Activated CD8-positive, alpha-beta memory T cell treated with anti-CD3 and anti-CD28 coated beads, Interleukin-2, amount 50 U/mL, for 24 hours (primary cell): ENCODE data around the gene KCNF1.

Experiments
- DNase-seq: peaks from one replicate; pipeline ENCODE4 v3.0.0-alpha.2; 2020; ENCODE audit errors: extremely low read depth

KCNF1 gene

GRCh38 chr2:10905006-10905861 is 6.5 kb upstream of the KCNF1 start:
- DNase-seq = no peak

DNA sequence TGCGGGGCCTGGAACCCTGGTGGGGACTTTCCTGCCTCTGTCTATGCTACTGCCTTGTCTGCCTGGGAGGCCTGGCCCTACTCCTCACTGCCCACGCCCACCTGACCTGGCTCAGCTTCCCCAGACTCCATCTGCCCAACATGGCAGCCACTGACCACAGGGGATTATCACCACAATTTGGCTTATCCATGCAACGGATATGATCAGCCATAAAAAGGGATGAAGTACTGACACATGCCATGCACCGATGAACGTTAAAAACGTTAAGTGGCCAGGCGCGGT is 5.9 kb upstream of the KCNF1 start:
- no peak for DNase-seq

- DNase-seq = no peak
Measured at GRCh38 chr2:10906926-10907625, 4.7 kb upstream of the KCNF1 start.

- no peak for DNase-seq
Measured at GRCh38 chr2:10908195-10908594, 3.5 kb upstream of the KCNF1 start.

DNA sequence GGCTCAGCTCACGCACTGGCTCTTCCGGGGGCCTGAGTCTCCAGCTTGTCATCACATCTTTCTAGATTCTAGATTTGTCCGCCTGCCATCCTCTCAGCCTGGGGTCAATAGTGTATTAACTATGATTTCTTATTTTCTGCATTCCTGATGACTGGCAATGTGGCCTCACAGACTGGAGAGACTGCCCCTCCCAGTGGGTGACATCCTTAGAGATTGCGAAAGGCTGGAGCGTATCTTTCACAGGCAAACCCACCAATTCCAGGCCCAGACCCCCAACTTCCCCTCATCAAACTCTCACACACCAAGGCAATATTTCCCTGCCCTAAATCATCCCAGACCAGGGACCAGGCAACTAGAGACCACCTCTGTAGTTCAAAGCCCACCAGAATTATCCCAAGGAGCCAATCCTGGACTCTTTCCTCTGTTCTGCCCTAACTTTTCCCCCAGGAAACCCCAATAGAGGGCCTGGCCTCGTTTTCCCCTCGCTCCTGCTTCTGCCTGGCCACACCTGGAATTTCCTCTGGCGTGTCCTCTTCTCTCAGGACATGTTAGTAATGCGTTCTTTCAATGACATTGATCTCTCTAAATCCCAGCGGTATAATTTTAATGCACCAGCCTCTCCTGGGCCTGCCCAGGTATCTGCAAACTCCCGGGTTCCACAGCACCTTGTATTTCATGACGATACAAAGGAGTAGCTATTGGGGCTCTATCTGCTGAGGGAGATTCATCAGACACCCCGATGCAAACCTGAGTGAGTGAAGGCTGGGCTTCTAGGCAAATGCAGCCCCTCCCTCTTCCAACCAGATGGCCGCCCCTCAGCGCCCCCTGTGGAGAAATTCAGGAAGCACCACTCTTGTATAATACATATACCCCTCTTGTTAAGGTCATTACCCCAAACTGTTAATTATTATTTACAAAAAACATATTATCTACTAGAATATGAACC is 2.4 kb upstream of the KCNF1 start:
- no peak for DNase-seq

DNA sequence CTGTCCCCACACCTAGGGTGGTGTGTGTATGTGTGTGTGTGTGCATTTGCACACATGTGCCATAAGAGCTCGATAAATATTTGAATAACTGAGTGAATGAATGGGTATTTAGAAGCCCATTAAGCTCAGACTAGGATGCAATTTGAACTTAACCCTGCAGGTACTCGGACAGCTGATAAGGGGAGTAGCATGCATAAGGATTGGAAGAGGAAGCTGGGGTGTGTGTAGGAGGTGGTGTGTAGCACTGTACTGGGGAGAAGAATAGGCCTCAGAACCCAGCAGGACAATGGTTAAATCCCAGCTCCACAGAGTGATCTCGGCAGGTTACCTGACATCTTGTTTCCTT is 1.8 kb upstream of the KCNF1 start:
- DNase-seq = no peak

GRCh38 chr2:10910625-10911024 is 1.1 kb upstream of the KCNF1 start:
- DNase-seq = no peak

DNA sequence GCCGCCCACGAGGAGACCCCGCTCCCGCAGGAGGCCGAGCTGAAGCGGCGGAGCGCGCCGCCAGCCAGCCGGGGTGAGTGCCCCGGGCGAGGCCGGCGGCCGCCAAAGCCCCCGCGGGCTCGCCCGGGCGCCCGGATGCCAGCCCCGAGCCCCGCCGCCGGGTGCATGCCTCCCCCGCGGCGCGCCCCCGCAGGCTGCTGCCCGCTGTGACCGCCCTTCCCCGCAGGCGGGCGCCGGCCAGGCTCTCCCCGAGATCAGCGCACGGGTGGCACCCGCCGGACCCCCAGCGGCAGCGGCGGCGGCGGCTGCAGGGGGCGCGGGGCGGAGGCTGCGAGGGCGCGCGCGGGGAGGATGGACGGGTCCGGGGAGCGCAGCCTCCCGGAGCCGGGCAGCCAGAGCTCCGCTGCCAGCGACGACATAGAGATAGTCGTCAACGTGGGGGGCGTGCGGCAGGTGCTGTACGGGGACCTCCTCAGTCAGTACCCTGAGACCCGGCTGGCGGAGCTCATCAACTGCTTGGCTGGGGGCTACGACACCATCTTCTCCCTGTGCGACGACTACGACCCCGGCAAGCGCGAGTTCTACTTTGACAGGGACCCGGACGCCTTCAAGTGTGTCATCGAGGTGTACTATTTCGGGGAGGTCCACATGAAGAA is 470 bp downstream of the KCNF1 start:
- DNase-seq = no peak

GRCh38 chr2:10912796-10913455 is 1.2 kb downstream of the KCNF1 start:
- DNase-seq = no peak

DNA sequence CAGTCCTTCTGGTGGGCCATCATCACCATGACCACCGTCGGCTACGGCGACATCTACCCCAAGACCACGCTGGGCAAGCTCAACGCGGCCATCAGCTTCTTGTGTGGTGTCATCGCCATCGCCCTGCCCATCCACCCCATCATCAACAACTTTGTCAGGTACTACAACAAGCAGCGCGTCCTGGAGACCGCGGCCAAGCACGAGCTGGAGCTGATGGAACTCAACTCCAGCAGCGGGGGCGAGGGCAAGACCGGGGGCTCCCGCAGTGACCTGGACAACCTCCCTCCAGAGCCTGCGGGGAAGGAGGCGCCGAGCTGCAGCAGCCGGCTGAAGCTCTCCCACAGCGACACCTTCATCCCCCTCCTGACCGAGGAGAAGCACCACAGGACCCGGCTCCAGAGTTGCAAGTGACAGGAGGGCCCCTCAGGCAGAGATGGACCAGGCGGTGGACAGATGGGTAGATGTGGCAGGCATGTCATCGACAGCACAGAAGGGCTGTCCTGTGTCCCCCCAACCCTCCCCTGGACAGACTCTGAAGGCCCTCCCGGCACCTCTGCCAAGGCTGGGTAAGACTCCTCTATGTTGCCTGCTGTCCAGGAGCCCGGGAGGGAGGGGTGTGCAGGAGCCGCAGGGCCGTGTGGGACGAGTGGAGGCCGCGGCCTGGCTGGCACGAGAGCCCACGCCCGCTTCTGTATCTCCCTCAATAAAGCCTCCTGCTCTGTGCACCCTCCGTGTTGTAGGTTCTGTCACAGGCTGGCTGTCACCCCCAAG is 2.0 kb downstream of the KCNF1 start:
- DNase-seq = no peak

DNA sequence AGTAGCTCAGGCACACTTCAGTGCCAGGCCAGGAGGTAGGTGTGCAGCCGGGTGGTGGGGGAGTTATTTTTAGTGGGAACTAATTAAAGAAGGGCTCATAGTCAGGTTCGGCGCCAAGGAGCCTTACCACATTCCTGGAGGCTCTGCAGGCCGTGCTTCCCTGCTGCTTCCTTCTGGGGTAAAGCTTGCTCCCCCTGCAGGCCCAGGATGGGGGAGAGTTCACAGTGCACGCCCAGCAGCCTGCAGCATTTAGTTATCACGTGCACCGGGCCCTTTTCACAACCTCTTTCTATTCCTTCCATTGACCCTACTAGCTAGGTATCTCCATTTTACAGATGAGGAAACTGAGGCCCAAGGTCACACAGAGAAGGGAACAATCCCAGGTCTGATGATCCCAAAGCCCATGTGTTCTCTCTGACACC is 2.5 kb downstream of the KCNF1 start:
- no peak for DNase-seq

- DNase-seq = no peak
Measured at GRCh38 chr2:10915236-10915635, 3.5 kb downstream of the KCNF1 start.

DNA sequence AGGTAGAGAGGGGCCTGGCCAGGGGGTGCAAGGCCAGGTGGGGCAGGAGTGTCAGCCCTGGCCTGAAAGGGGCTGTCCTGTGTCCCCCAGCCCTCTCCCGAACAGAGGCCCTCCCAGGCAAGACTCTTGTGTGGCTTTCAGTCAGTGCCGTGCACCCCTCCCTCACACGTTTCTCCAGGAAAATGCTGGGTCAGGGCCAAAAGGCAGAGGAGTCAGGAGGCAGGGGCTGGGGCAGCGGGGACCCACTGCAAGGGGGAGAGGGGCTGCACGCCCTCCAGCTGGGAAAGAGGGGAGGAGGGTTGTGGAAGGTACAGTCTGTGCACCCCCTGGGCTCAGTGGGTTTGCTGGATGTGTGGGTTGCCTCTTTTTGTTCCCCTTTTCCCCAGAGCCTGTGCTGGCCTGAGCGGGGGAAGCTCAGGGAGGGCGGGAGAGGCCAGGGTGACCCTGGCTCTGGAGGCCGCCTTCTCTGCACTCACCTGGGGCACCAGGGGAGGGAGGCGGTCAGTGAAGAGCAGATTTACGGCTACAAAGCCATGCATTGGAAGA is 4.1 kb downstream of the KCNF1 start:
- DNase-seq = no peak

DNA sequence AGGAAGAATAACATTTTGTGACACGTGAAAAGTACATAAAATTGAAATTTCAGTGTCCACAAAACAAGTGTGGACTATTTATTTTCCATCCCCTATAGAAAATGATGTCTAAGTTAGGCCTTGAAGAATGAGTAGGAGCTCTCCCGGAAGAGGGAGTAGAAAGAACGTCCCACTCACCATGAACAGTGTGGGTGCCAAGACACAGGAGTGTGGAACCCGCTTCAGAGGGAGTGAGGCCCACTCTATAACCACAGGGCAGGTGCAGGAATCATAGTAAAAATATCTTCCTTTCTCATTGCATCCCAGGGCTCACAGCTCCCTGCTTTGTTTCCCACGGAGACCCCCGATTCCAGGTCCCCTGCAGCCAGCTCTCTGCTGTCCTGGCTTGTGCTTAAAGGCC is 5.2 kb downstream of the KCNF1 start:
- DNase-seq = no peak

DNA sequence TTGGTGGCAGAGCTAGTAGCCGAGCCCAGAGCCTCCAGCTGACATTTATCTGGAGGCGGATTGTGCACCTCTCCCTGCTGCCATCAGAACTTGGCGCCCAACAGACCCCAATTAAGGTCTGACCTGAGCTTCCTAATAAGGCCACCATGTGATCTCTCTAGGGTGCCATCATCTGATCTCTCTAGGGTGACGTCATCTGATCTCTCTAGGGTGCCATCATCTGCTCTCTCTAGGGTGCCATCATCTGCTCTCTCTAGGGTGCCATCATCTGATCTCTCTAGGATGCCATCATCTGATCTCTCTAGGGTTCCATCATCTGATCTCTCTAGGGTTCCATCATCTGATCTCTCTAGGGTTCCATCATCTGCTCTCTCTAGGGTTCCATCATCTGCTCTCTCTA is 6.2 kb downstream of the KCNF1 start:
- no peak for DNase-seq

DNA sequence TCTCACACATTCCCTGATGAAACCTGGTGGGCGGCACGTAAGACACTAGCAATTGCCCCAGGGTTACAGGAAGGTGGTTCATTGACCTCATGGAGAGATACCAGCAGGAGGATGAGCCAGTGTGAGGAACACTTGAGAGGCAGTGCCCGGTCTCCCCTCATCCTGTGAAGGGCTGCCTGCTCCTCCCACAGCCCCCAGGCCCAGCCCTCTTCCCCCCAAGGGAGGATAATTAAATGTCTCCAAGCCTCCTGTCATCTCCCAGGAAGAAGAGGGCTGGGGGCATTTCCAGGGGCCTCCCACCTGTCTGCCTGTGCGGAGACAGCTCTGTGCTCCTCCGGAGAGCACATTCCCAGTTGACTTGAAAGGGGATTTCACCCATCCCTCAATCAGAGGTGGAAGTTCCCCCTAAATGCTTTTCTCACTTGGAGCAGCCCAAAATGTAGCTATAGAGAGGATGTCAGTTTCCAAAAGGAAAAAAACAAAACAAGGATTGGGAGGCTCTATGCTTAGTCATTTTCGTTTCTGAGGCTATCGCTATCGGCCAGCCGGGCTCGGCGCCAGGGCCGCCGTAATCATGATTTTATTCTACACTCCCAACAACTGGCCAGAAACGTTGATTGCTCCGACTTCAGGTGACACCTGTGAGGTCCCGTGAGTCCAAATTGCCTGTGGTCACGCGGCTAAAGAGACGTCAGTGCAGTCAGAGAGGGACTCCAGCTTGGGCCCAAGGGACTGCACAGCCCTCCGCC is 7.1 kb downstream of the KCNF1 start:
- DNase-seq = no peak

DNA sequence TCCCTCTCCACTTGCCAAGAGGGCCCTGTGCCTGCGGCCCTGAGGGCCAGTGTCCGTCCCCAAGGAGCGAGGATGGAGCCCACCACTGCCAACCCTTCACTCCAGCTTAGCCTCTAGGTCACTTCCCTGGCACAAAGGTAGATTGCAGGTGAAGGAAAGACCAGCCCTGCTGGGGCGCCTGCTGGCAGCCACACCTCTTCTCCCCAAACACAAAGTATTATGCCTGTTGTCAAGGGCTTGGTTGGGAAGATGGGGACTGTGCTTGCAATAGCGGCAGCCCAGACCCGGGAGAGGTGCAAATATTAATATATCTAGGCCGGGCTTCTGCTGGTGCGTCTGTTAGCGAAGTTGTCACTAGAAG is 7.7 kb downstream of the KCNF1 start:
- DNase-seq = no peak

DNA sequence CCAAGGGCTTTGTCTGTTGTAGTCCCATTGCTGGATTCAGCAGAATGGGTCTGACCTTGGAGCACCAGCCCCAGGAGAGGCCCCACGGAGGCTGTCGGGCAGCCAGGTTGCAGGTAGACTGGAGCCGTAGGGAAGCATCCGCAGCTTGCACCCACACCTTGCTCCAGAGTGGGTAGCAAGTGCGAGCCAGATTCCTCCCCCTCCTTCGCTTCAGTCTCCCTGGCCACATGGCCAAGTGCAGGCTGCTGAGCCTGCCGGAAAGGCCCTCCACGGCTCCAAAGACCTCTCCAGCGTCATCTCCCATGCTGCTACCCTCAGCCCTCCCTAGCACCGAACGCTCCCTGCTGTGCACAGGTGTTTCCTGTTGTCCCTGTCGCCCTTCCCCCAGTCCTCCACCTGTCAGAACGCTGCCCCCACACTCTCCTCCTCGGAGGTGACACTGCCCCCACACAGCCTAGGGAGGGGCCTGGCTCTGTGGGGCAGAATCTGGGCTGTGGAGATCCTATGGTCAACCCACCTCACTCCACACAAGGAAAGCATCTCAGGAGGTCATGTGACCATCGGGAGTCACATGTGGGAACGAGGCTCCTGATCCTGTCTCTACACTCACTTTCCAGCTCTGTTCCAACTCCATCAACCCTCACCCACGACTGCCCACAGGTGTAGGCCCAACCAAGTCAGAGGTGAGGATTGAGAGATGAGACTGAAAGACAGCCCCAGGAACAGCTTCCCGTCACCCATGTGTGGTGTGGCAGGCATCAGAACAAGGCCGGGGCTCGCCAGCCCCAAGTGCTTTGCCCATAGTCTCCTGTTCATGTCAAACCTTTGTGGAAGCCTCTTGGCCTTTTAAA is 8.3 kb downstream of the KCNF1 start:
- DNase-seq = no peak
